HG02884 (cell line): ENCODE measurements around the gene DBNL.

ENCODE experiments used
- ATAC-seq: cut with Tn5 transposase; IDR thresholded peaks from one replicate; pipeline ENCODE4 v1.9.1; 2021; ENCODE audit warnings: mild to moderate bottlenecking, moderate library complexity; ENCODE audit not compliant: unreplicated experiment

The DBNL gene

GRCh38 chr7:44076101-44076895 is 31.8 kb downstream of the DBNL start:
- ATAC-seq = no peak

GRCh38 chr7:44077061-44077460 is 32.6 kb downstream of the DBNL start:
- ATAC-seq = no peak

GRCh38 chr7:44077681-44078091 is 33.2 kb downstream of the DBNL start:
- ATAC-seq = no peak

- no peak for ATAC-seq
Measured at GRCh38 chr7:44078521-44078920, 34.0 kb downstream of the DBNL start.

GRCh38 chr7:44079331-44080021 is 35.0 kb downstream of the DBNL start:
- no peak for ATAC-seq

GRCh38 chr7:44080118-44080517 is 35.6 kb downstream of the DBNL start:
- no peak for ATAC-seq

GRCh38 chr7:44080686-44081265 is 36.3 kb downstream of the DBNL start:
- no peak for ATAC-seq

GRCh38 chr7:44081266-44081748 is 36.8 kb downstream of the DBNL start:
- ATAC-seq = no peak

GRCh38 chr7:44082541-44083207 is 38.2 kb downstream of the DBNL start:
- ATAC-seq = peak; percentile 94

- no peak for ATAC-seq
Measured at GRCh38 chr7:44083796-44084195, 39.3 kb downstream of the DBNL start.

GRCh38 chr7:44084701-44085100 is 40.2 kb downstream of the DBNL start:
- no peak for ATAC-seq

- no peak for ATAC-seq
Measured at GRCh38 chr7:44085546-44085945, 41.0 kb downstream of the DBNL start.

- no peak for ATAC-seq
Measured at GRCh38 chr7:44086627-44087026, 42.1 kb downstream of the DBNL start.

GRCh38 chr7:44087911-44088838 is 43.7 kb downstream of the DBNL start:
- ATAC-seq = no peak

GRCh38 chr7:44093102-44093641 is 48.7 kb downstream of the DBNL start:
- ATAC-seq = no peak

GRCh38 chr7:44094365-44094764 is 49.9 kb downstream of the DBNL start:
- no peak for ATAC-seq

GRCh38 chr7:44094883-44095592 is 50.5 kb downstream of the DBNL start:
- no peak for ATAC-seq

GRCh38 chr7:44095781-44096180 is 51.3 kb downstream of the DBNL start:
- ATAC-seq = no peak

- ATAC-seq = no peak
Measured at GRCh38 chr7:44096326-44096881, 51.9 kb downstream of the DBNL start.
